ENCODE measurements around the gene MAMLD1. TPM values are rescaled to one million over a fixed set of nuclear protein-coding genes. Genes with fewer than 3 reads are reported as not detected.
A peak's percentile ranks its signal among the peaks of the same experiment; 100 is the strongest.

The MAMLD1 gene
- total and polyA plus RNA-seq, 2 donors (not counting 3 experiments of a cell fraction or from before 2014, with no cell fraction given) = 2.5 to 5.6 TPM

DNA sequence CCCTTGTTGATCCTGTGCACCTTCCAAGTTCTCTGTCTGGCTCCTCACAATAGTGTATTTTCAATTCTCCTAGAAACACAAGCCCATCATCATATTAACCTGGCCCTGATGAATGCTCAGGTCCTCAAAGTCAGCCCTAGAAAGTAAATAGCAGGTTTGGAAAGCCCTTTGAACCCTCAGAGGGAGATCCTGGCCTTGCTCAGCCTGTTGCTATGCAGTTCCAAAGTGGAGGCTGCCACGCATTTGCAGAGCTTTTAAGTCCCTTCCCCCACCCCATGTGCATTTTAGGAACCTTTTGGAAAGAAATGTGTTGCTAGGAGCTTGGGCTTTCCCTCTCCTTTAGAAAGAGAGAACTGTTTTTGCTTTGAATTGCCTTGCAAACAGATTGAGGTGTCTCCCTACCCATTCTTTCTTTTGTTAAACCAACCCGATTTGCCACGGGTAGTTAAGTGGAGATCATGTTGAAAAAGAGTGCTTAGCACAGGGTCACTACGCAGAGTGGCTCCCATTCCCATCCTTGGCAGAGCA, 12.2 kb downstream of the MAMLD1 start:
- no peak for TF ChIP-seq FOS (IDR thresholded peaks at IDR 0.05; ENCODE audit: borderline replicate concordance, insufficient read depth, low read length)
- TF ChIP-seq POLR2AphosphoS5 (IDR thresholded peaks at IDR 0.05; ENCODE audit: insufficient read depth, low read depth, low read length) = no peak
- TF ChIP-seq CTCF (IDR thresholded peaks at IDR 0.05; ENCODE audit: extremely low read depth in 1 of 2, insufficient read depth in 1 of 2, low read depth in 1 of 2, low read length in 2 of 2) = no peak
- TF ChIP-seq, protein P1, sequence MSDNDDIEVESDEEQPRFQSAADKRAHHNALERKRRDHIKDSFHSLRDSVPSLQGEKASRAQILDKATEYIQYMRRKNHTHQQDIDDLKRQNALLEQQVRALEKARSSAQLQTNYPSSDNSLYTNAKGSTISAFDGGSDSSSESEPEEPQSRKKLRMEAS (IDR thresholded peaks at IDR 0.05; ENCODE audit: insufficient read depth, insufficient read length) = no peak

GRCh38 chrX:150377005-150377404, 13.9 kb downstream of the MAMLD1 start:
- no peak overlapping the region for H2AFZ ChIP-seq (ENCODE audit: low read depth, low read length)
- ChIA-PET POLR2A (no interaction called here), CTCF (interaction anchor here (0.8 kb wide), 1 partner anchor 127 kb away, joined by 3 read pairs; no protein-coding TSS in a partner anchor)
- DNase-seq (ENCODE audit: low read depth, low spot score) = no peak
- intact Hi-C loops (cut with micrococcal nuclease) (no loop called here), dilution Hi-C loops (cut with MboI; ENCODE audit: extremely low pct_ligation_motif_present, low sequenced_read_pairs) (no loop called here)
- H3K9ac ChIP-seq (replicated peaks; ENCODE audit: extremely low read depth, insufficient read depth, low read length) = no peak overlapping the region
- no peaks in the 10 kb centered on the region for H3K9me1 ChIP-seq (replicated peaks; ENCODE audit: control insufficient read depth, extremely low read depth, insufficient read depth, low read length)
- no peaks in the 10 kb centered on the region for H3K79me2 ChIP-seq (ENCODE audit: control insufficient read depth, insufficient read depth, low read length)
- H3K27ac ChIP-seq (ENCODE audit: insufficient read depth, low read depth, low read length) = no peak overlapping the region
- H3K27me3 ChIP-seq (ENCODE audit: control insufficient read depth in 2 of 2, insufficient read depth in 2 of 2, low read length in 2 of 2) = no peaks in the 10 kb centered on the region
- TF ChIP-seq EZH2 (IDR thresholded peaks at IDR 0.05; ENCODE audit: borderline replicate concordance, low read depth, low read length, severe bottlenecking) (no peak), MYC (IDR thresholded peaks at IDR 0.05; ENCODE audit: low read depth, low read length) (no peak), CTCF (IDR thresholded peaks at IDR 0.05; ENCODE audit: extremely low read depth in 1 of 2, insufficient read depth in 1 of 2, low read depth in 1 of 2, low read length in 2 of 2) (no peak), FOS (IDR thresholded peaks at IDR 0.05; ENCODE audit: borderline replicate concordance, insufficient read depth, low read length) (no peak), JUN (IDR thresholded peaks at IDR 0.05; ENCODE audit: borderline replicate concordance, insufficient read depth, insufficient read length, low read depth) (no peak), POLR2AphosphoS5 (IDR thresholded peaks at IDR 0.05; ENCODE audit: insufficient read depth, low read depth, low read length) (no peak), POLR2A (IDR thresholded peaks at IDR 0.05; ENCODE audit: low read depth, low read length) (no peak), GATA2 (IDR thresholded peaks at IDR 0.05; ENCODE audit: insufficient read depth, insufficient read length, low read depth, low read length) (no peak)
- TF ChIP-seq, protein P1 (IDR thresholded peaks at IDR 0.05; ENCODE audit: insufficient read depth, insufficient read length) = no peak
- no peak overlapping the region for H3K4me2 ChIP-seq (ENCODE audit: insufficient read depth, low read length)
- BruUV-seq (replicated peaks) = no TSS peak
- peak; percentile 55 for FAIRE-seq
- no peak overlapping the region for H3K4me3 ChIP-seq (replicated peaks in 1 of 3; ENCODE audit: insufficient read depth in 1 of 3, low read depth in 1 of 3, low read length in 3 of 3)
- no peaks in the 10 kb centered on the region for H4K20me1 ChIP-seq (replicated peaks; ENCODE audit: control insufficient read depth, extremely low read depth, insufficient read depth, low read length)
- H3K4me1 ChIP-seq (ENCODE audit: control insufficient read depth, extremely low read depth, insufficient read depth, low read length) = no peaks in the 10 kb centered on the region
- no peaks in the 10 kb centered on the region for H3K36me3 ChIP-seq (ENCODE audit: control insufficient read depth in 2 of 2, extremely low read depth in 1 of 2, insufficient read depth in 2 of 2, low read length in 2 of 2)
- no peaks in the 10 kb centered on the region for H3K9me3 ChIP-seq (replicated peaks; ENCODE audit: control insufficient read depth, insufficient read depth, low read length)

More for the DNA sequence above, 12.2 kb downstream of the MAMLD1 start:
- Histone ChIP-seq H3K9ac (replicated peaks; ENCODE audit: extremely low read depth, insufficient read depth, low read length) (no peak overlapping the region), H3K4me1 (ENCODE audit: control insufficient read depth, extremely low read depth, insufficient read depth, low read length) (no peaks in the 10 kb centered on the region), H3K27me3 (ENCODE audit: control insufficient read depth in 2 of 2, insufficient read depth in 2 of 2, low read length in 2 of 2) (no peaks in the 10 kb centered on the region), H3K9me1 (replicated peaks; ENCODE audit: control insufficient read depth, extremely low read depth, insufficient read depth, low read length) (no peaks in the 10 kb centered on the region), H3K79me2 (ENCODE audit: control insufficient read depth, insufficient read depth, low read length) (no peaks in the 10 kb centered on the region), H3K27ac (ENCODE audit: insufficient read depth, low read depth, low read length) (no peak overlapping the region), H3K36me3 (ENCODE audit: control insufficient read depth in 2 of 2, extremely low read depth in 1 of 2, insufficient read depth in 2 of 2, low read length in 2 of 2) (no peaks in the 10 kb centered on the region), H3K4me2 (ENCODE audit: insufficient read depth, low read length) (no peak overlapping the region), H3K9me3 (replicated peaks; ENCODE audit: control insufficient read depth, insufficient read depth, low read length) (no peaks in the 10 kb centered on the region), H3K4me3 (replicated peaks in 1 of 3; ENCODE audit: insufficient read depth in 1 of 3, low read depth in 1 of 3, low read length in 3 of 3) (no peak overlapping the region), H2AFZ (ENCODE audit: low read depth, low read length) (no peak overlapping the region), H4K20me1 (replicated peaks; ENCODE audit: control insufficient read depth, extremely low read depth, insufficient read depth, low read length) (no peaks in the 10 kb centered on the region)
- intact Hi-C loops (cut with micrococcal nuclease) (no loop called here), dilution Hi-C loops (cut with MboI; ENCODE audit: extremely low pct_ligation_motif_present, low sequenced_read_pairs) (no loop called here)
- POLR2A ChIA-PET = no interaction called here
- CTCF ChIA-PET = no interaction called here
- no TSS peak for BruUV-seq (replicated peaks)
- DNase-seq (ENCODE audit: low read depth, low spot score) = no peak
- no peak for FAIRE-seq

Measured in endothelial cell of umbilical vein (primary cell).